Tibial artery (tissue), 4 donors: ENCODE results near the gene CD1D.
"Not testable (repeated sequence)": the region's sequence is repeated elsewhere in the genome, so short reads cannot be mapped to it uniquely, and the experiment has no call there.

Experiments
- DNase-seq, 2 donors: peaks; one replicate each; pipeline ENCODE4 v3.0.0-alpha.2; 2019
- H3K27ac ChIP-seq, 2 donors: fragments of 200-600 bp; sonication (generic) in 1 of 2; 1 replicate in 1 of 2; 2 replicates in 1 of 2; pipeline ENCODE4 v1.5.1; 2018 to 2019; ENCODE audit warnings: mild to moderate bottlenecking in 1 of 2
- H3K27me3 ChIP-seq, 2 donors: fragments of 200-600 bp; sonication (generic) in 1 of 2; one replicate each; pipeline versions ENCODE4 v1.5.1 to v1.6.0; 2016 to 2019
- H3K36me3 ChIP-seq, 3 donors: fragments of 200-600 bp; sonication (generic) in 2 of 3; one replicate each; pipeline ENCODE4 v1.5.1; 2016 to 2019; ENCODE audit warnings: mild to moderate bottlenecking in 2 of 3
- H3K4me1 ChIP-seq, 4 donors: fragments of 200-600 bp; sonication (generic) in 2 of 4; 1 replicate in 3 of 4; 2 replicates in 1 of 4; pipeline ENCODE4 v1.5.1; 2016 to 2019
- H3K4me3 ChIP-seq, 2 donors: fragments of 200-600 bp; sonication (generic) in 1 of 2; 1 replicate in 1 of 2; 2 replicates in 1 of 2; pipeline ENCODE4 v1.5.1; 2018 to 2019; ENCODE audit warnings: mild to moderate bottlenecking in 2 of 2
- H3K9me3 ChIP-seq, 3 donors: fragments of 200-600 bp; sonication (generic) in 1 of 3; one replicate each; pipeline ENCODE4 v1.5.1; 2016 to 2019
- CTCF ChIP-seq, 2 experiments: fragments of 200-600 bp in 1 of 2; fragments of 450-650 bp in 1 of 2; IDR thresholded peaks; one replicate each; pipeline ENCODE4 v1.5.1; 2017 to 2019; ENCODE audit warnings: antibody characterized with exemption in 2 of 2, mild to moderate bottlenecking in 1 of 2, moderate library complexity in 1 of 2
- intact Hi-C: fragments of 100-400 bp; cut with DNase I; formaldehyde crosslinking; loops from one replicate; pipeline ENCODE4 v1.15.0; 2023; ENCODE audit warnings: low total_unique reads

CD1D gene

GRCh38 chr1:158212320-158212719 lies 31.6 kb downstream of the CD1D start:
- Histone ChIP-seq H3K27ac (no peak overlapping the region), H3K36me3 (no peaks in the 10 kb centered on the region), H3K9me3 (no peaks in the 10 kb centered on the region), H3K4me1 (no peaks in the 10 kb centered on the region), H3K27me3 (no peaks in the 10 kb centered on the region), H3K4me3 (no peak overlapping the region)
- TF ChIP-seq CTCF (IDR thresholded peaks at IDR 0.05), result no peak
- DNase-seq, result no peak
- intact Hi-C loops, result no loop called here

GRCh38 chr1:158223445-158223844 lies 42.8 kb downstream of the CD1D start:
- H3K4me3 ChIP-seq, H3K27me3 ChIP-seq, H3K27ac ChIP-seq, H3K4me1 ChIP-seq, DNase-seq, H3K36me3 ChIP-seq, H3K9me3 ChIP-seq, intact Hi-C loops: not testable (repeated sequence)

DNA sequence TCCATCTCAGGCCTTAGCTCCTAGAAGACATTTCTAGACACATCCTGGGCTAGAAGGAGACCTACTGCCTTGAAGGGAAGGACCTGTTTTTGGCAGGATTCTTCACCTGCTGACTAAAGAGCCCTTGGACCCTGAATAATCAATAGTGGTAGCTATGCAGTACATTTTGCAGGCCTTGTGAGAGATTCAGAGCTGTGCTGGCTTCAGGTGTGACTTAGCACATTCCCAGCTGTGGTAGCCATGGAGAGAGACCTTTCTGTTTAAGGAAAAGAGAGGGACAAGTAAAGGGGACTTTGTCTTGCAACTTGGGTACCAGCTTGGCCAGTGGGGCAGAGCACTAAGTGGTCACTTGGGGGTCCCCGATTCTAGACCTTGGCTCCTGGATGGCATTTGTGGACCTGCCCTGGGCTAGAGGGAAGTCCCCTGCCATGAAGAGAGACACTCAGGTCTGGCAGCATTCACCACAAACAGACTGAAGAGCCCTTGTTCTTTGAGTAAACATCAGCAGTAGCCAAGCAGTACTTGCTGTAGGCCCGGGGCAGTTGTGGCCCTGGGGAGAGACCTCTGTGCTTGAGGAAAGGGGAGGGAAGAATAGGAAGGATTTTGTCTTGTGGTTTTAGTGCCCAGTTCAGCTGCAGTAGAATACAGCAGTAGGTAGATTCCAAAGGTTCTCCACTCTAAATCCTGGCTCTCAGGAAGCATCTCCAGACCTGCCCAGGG lies 47.4 kb downstream of the CD1D start:
- Histone ChIP-seq H3K4me3 (no peak overlapping the region), H3K27me3 (no peaks in the 10 kb centered on the region), H3K27ac (no peak overlapping the region), H3K4me1 (no peaks in the 10 kb centered on the region), H3K36me3 (no peaks in the 10 kb centered on the region), H3K9me3 (peaks cover 0 to 4% (median 0%) of the 10 kb centered on the region in 3 donors)
- DNase-seq, result no peak
- intact Hi-C loops, result no loop called here
- TF ChIP-seq CTCF (IDR thresholded peaks at IDR 0.05), result no peak
